MCF 10A (cell line): ENCODE data around the gene HOXC12. TPM values are rescaled to one million over a fixed set of nuclear protein-coding genes. Genes with fewer than 3 reads are reported as not detected.

Experiments used
- BruUV-seq: library from RNA; stranded (reverse); fragments of 400-500 nt; replicated peaks from 2 replicates; lab custom pipeline; 2021; lab: Mats Ljungman, UMichigan
- CTCF ChIA-PET: fragments of 300-600 bp; sonication (Branson Sonifier 250); formaldehyde crosslinking; extraction: SDS; loops from one replicate; lab custom pipeline; 2021; ENCODE audit warnings: antibody characterized with exemption, inconsistent platforms; lab: Yijun Ruan, JAX
- POLR2A ChIA-PET: fragments of 300-600, 350-650 bp; sonication (Branson Sonifier 250); formaldehyde crosslinking; extraction: SDS; loops from one replicate; lab custom pipeline; 2020; ENCODE audit warnings: antibody characterized with exemption, inconsistent platforms; lab: Yijun Ruan, JAX
- DNase-seq: peaks from one replicate; pipeline ENCODE4 v3.0.0-alpha.2; 2018; ENCODE audit not compliant: unreplicated experiment
- H3K27ac Mint-ChIP-seq: one replicate; pipeline ENCODE4 v1.8.0; 2022; ENCODE audit warnings: mild to moderate bottlenecking, low read depth, mixed read lengths; ENCODE audit not compliant: unreplicated experiment
- H3K27me3 Mint-ChIP-seq: one replicate; pipeline ENCODE4 v1.8.0; 2022; ENCODE audit warnings: mixed read lengths; ENCODE audit not compliant: insufficient read depth, unreplicated experiment
- H3K36me3 Mint-ChIP-seq: one replicate; pipeline ENCODE4 v1.8.0; 2022; ENCODE audit warnings: mild to moderate bottlenecking, moderate library complexity, mixed read lengths; ENCODE audit not compliant: insufficient read depth, unreplicated experiment
- H3K4me1 Mint-ChIP-seq: one replicate; pipeline ENCODE4 v1.8.0; 2022; ENCODE audit warnings: mixed read lengths; ENCODE audit not compliant: insufficient read depth, unreplicated experiment
- H3K4me3 Mint-ChIP-seq: one replicate; pipeline ENCODE4 v1.8.0; 2022; ENCODE audit warnings: mild to moderate bottlenecking, moderate library complexity, mixed read lengths; ENCODE audit not compliant: unreplicated experiment
- H3K9me3 Mint-ChIP-seq: one replicate; pipeline ENCODE4 v1.8.0; 2022; ENCODE audit warnings: mixed read lengths; ENCODE audit not compliant: unreplicated experiment
- CTCF ChIP-seq: fragments of 200-600 bp; IDR thresholded peaks from one replicate; pipeline ENCODE4 v1.8.0; 2022; ENCODE audit warnings: antibody characterized with exemption, mild to moderate bottlenecking; ENCODE audit not compliant: unreplicated experiment
- intact Hi-C: fragments of 100-400 bp; cut with micrococcal nuclease; formaldehyde crosslinking; loops from 2 replicates; pipeline ENCODE4 v1.14.1; 2022
- total RNA-seq: library from RNA; stranded (reverse); gene quantifications from 2 replicates; pipeline ENCODE4 v1.2.3, GENCODE V29; 2022

HOXC12 gene
- total RNA-seq, 1 experiment from 2014 or later = not detected

- ChIA-PET POLR2A (interaction anchor here (0.9 to 1.6 kb wide), 3 partner anchors 17 to 220 kb away, joined by 3 to 5 read pairs (median 4); partner anchors contain the start of gene HOXC13), CTCF (interaction anchor here (0.5 to 4.5 kb wide), 32 partner anchors 10 to 418 kb away, joined by 3 to 60 read pairs (median 4); partner anchors contain the start of genes HOXC11 and HOXC9)
- Mint-ChIP-seq H3K27me3 (peaks cover 4% of the 10 kb centered on the region), H3K4me1 (peaks cover 24% of the 10 kb centered on the region), H3K9me3 (no peaks in the 10 kb centered on the region), H3K27ac (peak overlapping the region; percentile 64), H3K4me3 (peak overlapping the region; percentile 70), H3K36me3 (no peaks in the 10 kb centered on the region)
- intact Hi-C loops = loop anchor here (1.0 to 10.0 kb wide), 3 partner anchors 194 to 286 kb away; no protein-coding TSS in a partner anchor
- no peak for DNase-seq
- no TSS peak for BruUV-seq
- TF ChIP-seq CTCF = no peak
Observed at GRCh38 chr12:53988541-53989226, 34.0 kb downstream of the HOXC12 start.

DNA sequence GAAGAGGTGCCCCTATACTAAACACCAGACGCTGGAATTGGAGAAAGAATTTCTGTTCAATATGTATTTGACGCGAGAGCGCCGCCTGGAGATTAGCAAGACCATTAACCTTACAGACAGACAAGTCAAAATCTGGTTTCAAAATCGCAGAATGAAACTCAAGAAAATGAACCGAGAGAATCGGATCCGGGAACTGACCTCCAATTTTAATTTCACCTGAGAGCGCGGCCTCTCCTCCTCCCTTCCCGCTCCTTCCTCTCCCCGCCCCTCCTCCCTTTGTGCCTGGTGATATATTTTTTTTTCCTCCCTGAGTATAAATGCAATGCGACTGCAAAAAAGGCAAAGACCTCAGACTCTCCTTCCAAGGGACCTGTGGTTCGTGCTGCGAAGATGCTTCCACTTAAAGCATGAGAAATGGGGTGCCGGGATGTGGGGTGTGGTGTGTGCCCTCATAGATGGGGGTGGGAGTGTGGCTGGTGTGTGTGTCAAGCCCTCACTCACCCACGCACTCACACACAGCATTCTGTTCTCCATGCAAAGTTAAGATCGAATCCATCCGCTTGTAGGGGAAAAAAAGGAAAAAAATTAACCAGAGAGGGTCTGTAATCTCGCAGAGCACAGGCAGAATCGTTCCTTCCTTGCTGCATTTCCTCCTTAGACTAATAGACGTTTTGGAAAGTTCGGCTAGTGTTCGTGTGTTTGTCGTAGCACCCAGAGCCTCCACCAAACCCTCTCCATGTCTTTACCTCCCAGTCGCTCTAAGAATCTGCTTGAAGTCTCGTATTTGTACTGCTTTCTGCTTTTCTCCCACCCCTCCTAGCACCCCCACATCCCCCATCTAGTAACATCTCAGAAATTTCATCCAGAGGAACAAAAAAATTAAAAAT lies 34.8 kb downstream of the HOXC12 start:
- peaks cover 7% of the 10 kb centered on the region for H3K27me3 Mint-ChIP-seq
- CTCF ChIA-PET = interaction anchor here (0.5 to 4.5 kb wide), 19 partner anchors 10 to 287 kb away, joined by 3 to 60 read pairs (median 6); partner anchors contain the start of gene HOXC11
- no TSS peak for BruUV-seq

GRCh38 chr12:53990311-53991076 lies 35.8 kb downstream of the HOXC12 start:
- Mint-ChIP-seq H3K36me3 (no peaks in the 10 kb centered on the region), H3K4me3 (no peak overlapping the region), H3K27ac (no peak overlapping the region), H3K4me1 (peaks cover 24% of the 10 kb centered on the region), H3K27me3 (peaks cover 7% of the 10 kb centered on the region), H3K9me3 (no peaks in the 10 kb centered on the region)
- DNase-seq = no peak
- intact Hi-C loops = no loop called here
- ChIA-PET POLR2A (interaction anchor here (0.6 to 2.7 kb wide), 4 partner anchors 9 to 221 kb away, joined by 3 to 12 read pairs (median 3); partner anchors contain the start of gene HOXC9), CTCF (interaction anchor here (0.5 to 3.1 kb wide), 16 partner anchors 11 to 332 kb away, joined by 3 to 16 read pairs (median 4); no protein-coding TSS in a partner anchor)
- BruUV-seq = no TSS peak
- TF ChIP-seq CTCF = no peak

More for the DNA sequence above, 34.8 kb downstream of the HOXC12 start:
- Mint-ChIP-seq H3K9me3 (no peaks in the 10 kb centered on the region), H3K36me3 (no peaks in the 10 kb centered on the region), H3K27ac (peak overlapping the region; percentile 64), H3K4me3 (peak overlapping the region; percentile 70), H3K4me1 (peaks cover 24% of the 10 kb centered on the region)
- peak; percentile 62 for TF ChIP-seq CTCF
- POLR2A ChIA-PET = interaction anchor here (0.6 to 2.7 kb wide), 4 partner anchors 10 to 64 kb away, joined by 3 to 12 read pairs (median 3); partner anchors contain the start of gene HOXC9
- intact Hi-C loops = loop anchor here (1.0 to 10.0 kb wide), 3 partner anchors 195 to 287 kb away; no protein-coding TSS in a partner anchor
- DNase-seq = peak; percentile 74
